ENCODE measurements around the gene HECA. TPM values are rescaled to one million over a fixed set of nuclear protein-coding genes. Genes with fewer than 3 reads are reported as not detected.
"Not testable (repeated sequence)": the region's sequence is repeated elsewhere in the genome, so short reads cannot be mapped to it uniquely, and the experiment has no call there.

Gene HECA
- polyA plus RNA-seq, 3 donors, result 2.1 to 28.7 (median 3.3) TPM

DNA sequence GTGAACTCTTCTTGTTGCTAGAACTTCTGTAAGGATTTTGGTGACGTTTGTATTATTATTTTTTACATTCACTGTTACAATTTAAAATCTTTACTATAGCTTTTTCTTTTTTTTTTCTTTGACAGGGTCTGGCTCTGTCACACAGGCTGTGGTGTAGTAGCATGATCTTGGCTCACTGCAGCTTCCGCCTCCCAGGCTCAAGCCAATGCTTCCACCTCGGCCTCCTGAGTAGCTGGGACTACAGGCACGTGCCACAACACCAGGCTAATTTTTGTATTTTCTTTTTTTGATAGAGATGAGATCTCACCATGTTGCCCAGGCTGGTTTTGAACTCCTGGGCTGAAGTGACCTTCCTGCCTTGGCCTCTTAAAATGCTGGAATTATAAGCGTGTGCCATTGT is 21.2 kb downstream of the HECA start:
- intact Hi-C loops (cut with micrococcal nuclease), result no loop called here
- no peak overlapping the region for H3K4me2 ChIP-seq (replicated peaks; ENCODE audit: extremely low read depth, low read length, poor library complexity, severe bottlenecking)
- peaks cover 0 to 18% of the 10 kb centered on the region in 2 donors for H3K36me3 ChIP-seq (replicated peaks in 1 of 2; ENCODE audit: control insufficient read depth in 1 of 2, insufficient read depth in 2 of 2, low read length in 2 of 2)
- no peaks in the 10 kb centered on the region for H3K9me3 ChIP-seq (replicated peaks in 1 of 2; ENCODE audit: control insufficient read depth in 1 of 2, insufficient read depth in 1 of 2, low read length in 2 of 2)
- H3K9me3 Mint-ChIP-seq, result no peaks in the 10 kb centered on the region
- H4K20me1 ChIP-seq (ENCODE audit: insufficient read depth, low read length), result peaks cover 100% of the 10 kb centered on the region
- H3K79me2 ChIP-seq (ENCODE audit: insufficient read depth, low read length), result peaks cover 100% of the 10 kb centered on the region
- H3K4me1 Mint-ChIP-seq, result peaks cover 25% of the 10 kb centered on the region
- H2AFZ ChIP-seq (ENCODE audit: insufficient read depth, low read depth, low read length, poor library complexity, severe bottlenecking), result no peak overlapping the region
- H3K27me3 Mint-ChIP-seq (ENCODE audit: low read depth in 3 of 3), result peaks cover 0 to 2% (median 0%) of the 10 kb centered on the region in 3 donors
- peaks cover 21 to 31% of the 10 kb centered on the region in 2 donors for H3K36me3 Mint-ChIP-seq
- DNase-seq, result no peak
- H3K4me1 ChIP-seq (ENCODE audit: control insufficient read depth in 1 of 2, insufficient read depth in 2 of 2, low read length in 2 of 2), result peaks cover 2 to 4% of the 10 kb centered on the region in 2 donors
- TF ChIP-seq, protein P1, sequence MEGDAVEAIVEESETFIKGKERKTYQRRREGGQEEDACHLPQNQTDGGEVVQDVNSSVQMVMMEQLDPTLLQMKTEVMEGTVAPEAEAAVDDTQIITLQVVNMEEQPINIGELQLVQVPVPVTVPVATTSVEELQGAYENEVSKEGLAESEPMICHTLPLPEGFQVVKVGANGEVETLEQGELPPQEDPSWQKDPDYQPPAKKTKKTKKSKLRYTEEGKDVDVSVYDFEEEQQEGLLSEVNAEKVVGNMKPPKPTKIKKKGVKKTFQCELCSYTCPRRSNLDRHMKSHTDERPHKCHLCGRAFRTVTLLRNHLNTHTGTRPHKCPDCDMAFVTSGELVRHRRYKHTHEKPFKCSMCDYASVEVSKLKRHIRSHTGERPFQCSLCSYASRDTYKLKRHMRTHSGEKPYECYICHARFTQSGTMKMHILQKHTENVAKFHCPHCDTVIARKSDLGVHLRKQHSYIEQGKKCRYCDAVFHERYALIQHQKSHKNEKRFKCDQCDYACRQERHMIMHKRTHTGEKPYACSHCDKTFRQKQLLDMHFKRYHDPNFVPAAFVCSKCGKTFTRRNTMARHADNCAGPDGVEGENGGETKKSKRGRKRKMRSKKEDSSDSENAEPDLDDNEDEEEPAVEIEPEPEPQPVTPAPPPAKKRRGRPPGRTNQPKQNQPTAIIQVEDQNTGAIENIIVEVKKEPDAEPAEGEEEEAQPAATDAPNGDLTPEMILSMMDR (IDR thresholded peaks at IDR 0.05), result no peak
- H3K4me3 Mint-ChIP-seq, result no peak overlapping the region
- H3K4me3 ChIP-seq (replicated peaks in 1 of 3; ENCODE audit: low read depth in 2 of 3, low read length in 3 of 3), result no peak overlapping the region
- no peak overlapping the region for H3K9ac ChIP-seq (ENCODE audit: insufficient read depth, low read length, poor library complexity, severe bottlenecking)
- no peak overlapping the region for H3K27ac ChIP-seq (ENCODE audit: low read depth in 1 of 2, low read length in 2 of 2)
- WGBS (ENCODE audit: insufficient coverage), result no CpG with 5 or more reads among the region's 5 CpGs
- peak overlapping the region in 1 of 7 donors; percentile 10 for H3K27ac Mint-ChIP-seq
- no peaks in the 10 kb centered on the region for H3K27me3 ChIP-seq (ENCODE audit: control insufficient read depth in 2 of 2, insufficient read depth in 2 of 2, low read length in 2 of 2)

DNA sequence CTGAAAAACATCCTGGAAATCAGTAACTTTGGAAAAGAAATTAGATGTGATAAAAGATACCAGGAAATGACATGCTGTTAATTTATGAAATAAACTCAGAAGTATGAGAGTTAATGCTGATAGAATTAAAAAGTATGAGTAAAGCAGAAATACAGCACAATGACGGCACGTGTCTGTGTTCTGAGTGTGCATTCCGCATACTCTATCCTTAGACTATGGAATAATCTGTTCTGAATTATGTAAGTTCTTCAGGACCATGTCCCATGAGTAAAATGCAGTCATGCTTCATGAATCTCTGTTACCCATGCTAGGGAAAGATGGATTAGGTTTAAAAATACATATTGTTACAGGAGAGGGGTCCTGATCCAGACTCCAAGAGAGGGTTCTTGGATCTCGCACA is 21.7 kb downstream of the HECA start:
- H3K4me3 ChIP-seq (replicated peaks in 1 of 3; ENCODE audit: low read depth in 2 of 3, low read length in 3 of 3), result no peak overlapping the region
- intact Hi-C loops (cut with micrococcal nuclease), result no loop called here
- H3K79me2 ChIP-seq (ENCODE audit: insufficient read depth, low read length), result peaks cover 100% of the 10 kb centered on the region
- TF ChIP-seq, protein P1 (IDR thresholded peaks at IDR 0.05), result no peak
- H3K4me1 ChIP-seq (ENCODE audit: control insufficient read depth in 1 of 2, insufficient read depth in 2 of 2, low read length in 2 of 2), result peaks cover 4 to 8% of the 10 kb centered on the region in 2 donors
- H3K27me3 Mint-ChIP-seq (ENCODE audit: low read depth in 3 of 3), result peaks cover 0 to 2% (median 0%) of the 10 kb centered on the region in 3 donors
- H3K9me3 Mint-ChIP-seq, result no peaks in the 10 kb centered on the region
- peaks cover 26% of the 10 kb centered on the region for H3K4me1 Mint-ChIP-seq
- H4K20me1 ChIP-seq (ENCODE audit: insufficient read depth, low read length), result peaks cover 100% of the 10 kb centered on the region
- peaks cover under 1 to 18% of the 10 kb centered on the region in 2 donors for H3K36me3 ChIP-seq (replicated peaks in 1 of 2; ENCODE audit: control insufficient read depth in 1 of 2, insufficient read depth in 2 of 2, low read length in 2 of 2)
- H3K9me3 ChIP-seq (replicated peaks in 1 of 2; ENCODE audit: control insufficient read depth in 1 of 2, insufficient read depth in 1 of 2, low read length in 2 of 2), result no peaks in the 10 kb centered on the region
- H3K4me3 Mint-ChIP-seq, result no peak overlapping the region
- no peak for DNase-seq
- peaks cover 23 to 31% of the 10 kb centered on the region in 2 donors for H3K36me3 Mint-ChIP-seq
- H2AFZ ChIP-seq (ENCODE audit: insufficient read depth, low read depth, low read length, poor library complexity, severe bottlenecking), result no peak overlapping the region
- H3K27ac ChIP-seq (ENCODE audit: low read depth in 1 of 2, low read length in 2 of 2), result no peak overlapping the region
- peak overlapping the region in 2 of 7 donors; percentile 10 to 53 for H3K27ac Mint-ChIP-seq
- no peak overlapping the region for H3K9ac ChIP-seq (ENCODE audit: insufficient read depth, low read length, poor library complexity, severe bottlenecking)
- no CpG with 5 or more reads among the region's 4 CpGs for WGBS (ENCODE audit: insufficient coverage)
- H3K4me2 ChIP-seq (replicated peaks; ENCODE audit: extremely low read depth, low read length, poor library complexity, severe bottlenecking), result no peak overlapping the region
- H3K27me3 ChIP-seq (ENCODE audit: control insufficient read depth in 2 of 2, insufficient read depth in 2 of 2, low read length in 2 of 2), result no peaks in the 10 kb centered on the region

DNA sequence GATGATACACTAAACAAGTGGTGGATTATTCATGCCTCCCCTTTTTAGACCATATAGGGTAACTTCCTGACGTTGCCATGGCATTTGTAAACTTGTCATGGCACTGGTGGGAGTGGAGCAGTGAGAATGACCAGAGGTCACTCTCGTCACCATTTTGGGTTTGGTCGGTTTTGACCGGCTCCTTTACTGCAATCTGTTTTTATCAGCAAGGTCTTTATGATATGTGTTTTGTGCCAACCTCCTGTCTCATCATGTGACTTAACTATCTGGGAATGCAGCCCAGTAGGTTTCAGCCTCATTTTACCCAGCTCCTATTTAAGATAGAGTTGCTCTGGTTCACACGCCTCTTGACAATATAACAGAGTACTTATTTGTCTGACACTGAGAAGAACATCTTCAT is 22.2 kb downstream of the HECA start:
- H3K36me3 ChIP-seq (replicated peaks in 1 of 2; ENCODE audit: control insufficient read depth in 1 of 2, insufficient read depth in 2 of 2, low read length in 2 of 2), result peaks cover 5 to 21% of the 10 kb centered on the region in 2 donors
- H3K4me1 ChIP-seq (ENCODE audit: control insufficient read depth in 1 of 2, insufficient read depth in 2 of 2, low read length in 2 of 2), result peaks cover 4 to 12% of the 10 kb centered on the region in 2 donors
- Mint-ChIP-seq H3K4me1 (peaks cover 29% of the 10 kb centered on the region), H3K36me3 (peaks cover 28 to 36% of the 10 kb centered on the region in 2 donors)
- H3K9me3 Mint-ChIP-seq; H3K9me3 ChIP-seq (replicated peaks in 1 of 2; ENCODE audit: control insufficient read depth in 1 of 2, insufficient read depth in 1 of 2, low read length in 2 of 2); H3K27me3 ChIP-seq (ENCODE audit: control insufficient read depth in 2 of 2, insufficient read depth in 2 of 2, low read length in 2 of 2); H3K9ac ChIP-seq (ENCODE audit: insufficient read depth, low read length, poor library complexity, severe bottlenecking); H3K4me3 ChIP-seq (replicated peaks in 1 of 3; ENCODE audit: low read depth in 2 of 3, low read length in 3 of 3); H3K4me3 Mint-ChIP-seq; DNase-seq; H3K4me2 ChIP-seq (replicated peaks; ENCODE audit: extremely low read depth, low read length, poor library complexity, severe bottlenecking); H2AFZ ChIP-seq (ENCODE audit: insufficient read depth, low read depth, low read length, poor library complexity, severe bottlenecking); H3K27me3 Mint-ChIP-seq (ENCODE audit: low read depth in 3 of 3); intact Hi-C loops (cut with micrococcal nuclease); H3K27ac Mint-ChIP-seq: not testable (repeated sequence)
- whole genome bisulfite sequencing (ENCODE audit: insufficient coverage), result no CpG with 5 or more reads among the region's 5 CpGs
- peaks cover 100% of the 10 kb centered on the region for H3K79me2 ChIP-seq (ENCODE audit: insufficient read depth, low read length)
- peaks cover 100% of the 10 kb centered on the region for H4K20me1 ChIP-seq (ENCODE audit: insufficient read depth, low read length)
- H3K27ac ChIP-seq (ENCODE audit: low read depth in 1 of 2, low read length in 2 of 2), result peak overlapping the region in 1 of 2 donors; percentile 12
